ENCODE measurements around the gene LRRC53.

Gene LRRC53, protein sequence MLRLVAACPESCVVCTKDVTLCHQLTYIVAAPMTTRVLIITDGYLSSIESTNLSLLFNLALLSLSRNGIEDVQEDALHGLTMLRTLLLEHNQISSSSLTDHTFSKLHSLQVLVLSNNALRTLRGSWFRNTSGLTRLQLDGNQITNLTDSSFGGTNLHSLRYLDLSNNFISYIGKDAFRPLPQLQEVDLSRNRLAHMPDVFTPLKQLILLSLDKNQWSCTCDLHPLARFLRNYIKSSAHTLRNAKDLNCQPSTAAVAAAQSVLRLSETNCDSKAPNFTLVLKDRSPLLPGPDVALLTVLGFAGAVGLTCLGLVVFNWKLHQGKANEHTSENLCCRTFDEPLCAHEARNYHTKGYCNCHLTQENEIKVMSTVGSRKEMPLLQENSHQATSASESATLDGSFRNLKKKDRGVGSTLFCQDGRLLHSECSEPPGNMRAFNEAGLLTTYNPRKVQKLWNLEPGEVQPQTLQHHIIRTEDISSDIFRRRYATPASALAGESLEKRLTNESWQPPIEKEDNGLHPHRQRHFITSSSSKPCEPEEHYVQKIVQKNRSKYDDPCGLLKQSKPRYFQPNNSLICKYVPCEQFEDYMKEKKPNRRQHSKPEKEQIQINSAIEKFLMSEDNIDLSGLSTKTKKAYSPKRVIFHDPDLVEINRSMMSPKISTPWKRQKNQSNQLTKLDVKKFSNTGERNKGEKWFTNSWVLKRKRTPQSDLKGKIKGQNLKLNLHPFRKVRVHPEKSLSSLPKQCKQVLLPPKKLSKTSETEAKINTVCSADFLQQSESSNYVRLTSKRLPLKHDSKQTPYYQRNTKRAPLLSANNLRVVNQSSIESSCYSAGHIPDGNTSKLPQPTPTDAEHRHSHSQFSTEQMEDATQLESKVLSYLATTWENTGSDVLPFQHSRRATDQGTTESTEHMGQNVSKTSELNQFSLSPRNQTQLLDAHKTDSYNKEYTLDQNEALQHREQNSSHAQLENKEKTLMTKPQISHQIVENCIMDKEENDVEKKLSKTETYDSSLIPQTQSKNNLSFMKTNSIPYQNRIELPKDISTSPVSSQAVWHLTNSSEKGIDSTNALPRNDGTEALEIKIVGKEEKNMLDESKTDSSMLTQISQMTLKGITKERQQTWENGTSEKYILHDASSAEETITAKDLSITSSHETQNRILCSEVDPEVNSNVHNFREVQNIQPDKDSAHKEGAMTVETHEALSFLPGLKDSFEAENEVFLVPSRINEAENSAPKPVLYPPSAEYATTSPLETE

GRCh38 chr1:74512170-74512915 lies at the start of gene LRRC53:
Gene LRRC53, minus strand, starts transcription at chr1:74512611. Its CDS starts 29,262 bp downstream, at chr1:74483349.
- DNase-seq: no peak

- no peak for DNase-seq
Observed at GRCh38 chr1:74549932-74550331, 37.5 kb upstream of the LRRC53 start.

GRCh38 chr1:74548961-74549750 lies 36.7 kb upstream of the LRRC53 start:
- no peak for DNase-seq

GRCh38 chr1:74545821-74546220 lies 33.4 kb upstream of the LRRC53 start:
- DNase-seq: no peak

DNA sequence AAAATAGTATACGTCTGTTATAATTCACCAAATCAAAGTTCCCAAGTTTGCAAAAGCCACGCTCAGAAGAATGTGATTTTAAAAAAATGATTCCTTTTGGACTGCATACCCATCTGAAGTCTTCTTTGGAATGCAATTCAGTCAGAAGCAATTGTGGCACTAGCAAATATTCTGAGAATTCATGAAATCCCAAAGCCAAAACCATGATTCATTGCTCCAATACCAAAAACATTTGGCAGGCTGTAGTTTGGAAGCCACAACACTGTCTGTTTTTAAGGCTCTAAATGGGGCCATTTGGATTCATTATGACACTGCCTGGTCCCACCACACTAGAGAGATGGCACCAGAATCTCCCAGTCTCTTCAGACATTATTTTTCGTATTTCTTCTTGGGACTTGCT lies 21.8 kb upstream of the LRRC53 start:
- no peak for DNase-seq

DNA sequence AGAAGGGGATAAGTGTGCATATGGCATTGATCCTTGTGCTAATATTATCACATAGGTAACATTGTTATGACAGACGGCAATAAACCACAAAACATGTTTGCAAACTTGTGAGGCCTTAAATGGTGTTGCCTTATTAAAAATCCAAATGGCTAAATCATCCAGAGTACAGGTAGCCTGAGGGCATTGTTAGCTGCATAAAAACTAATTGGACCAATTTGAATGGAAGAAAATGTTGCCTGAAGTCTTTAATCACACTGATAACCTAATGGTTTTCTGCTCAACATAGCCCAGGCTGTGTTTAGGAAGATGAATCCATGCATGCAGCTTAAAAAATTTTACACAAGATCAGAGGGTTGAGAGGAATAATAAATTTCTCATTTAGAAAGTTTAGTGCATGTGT lies 19.4 kb upstream of the LRRC53 start:
- DNase-seq: no peak

DNA sequence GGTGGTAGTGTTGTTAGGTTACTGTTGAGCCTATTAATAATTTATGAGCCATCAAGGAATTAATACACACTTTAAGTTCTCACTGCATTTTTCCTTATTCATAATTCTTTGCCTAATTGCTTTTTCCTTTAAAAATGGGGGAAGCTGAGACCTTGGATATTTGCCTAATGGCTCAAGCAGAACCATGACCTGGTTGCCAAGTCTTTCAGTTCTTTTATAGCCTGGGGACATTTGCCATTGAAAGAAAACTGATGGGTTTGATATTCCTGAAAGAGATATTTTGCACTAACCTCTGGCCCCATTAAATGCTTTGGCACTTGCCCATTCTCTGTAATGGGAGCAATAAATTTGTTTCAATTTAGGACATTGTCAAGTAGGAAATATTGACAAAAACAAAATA lies 18.5 kb upstream of the LRRC53 start:
- DNase-seq: no peak

DNA sequence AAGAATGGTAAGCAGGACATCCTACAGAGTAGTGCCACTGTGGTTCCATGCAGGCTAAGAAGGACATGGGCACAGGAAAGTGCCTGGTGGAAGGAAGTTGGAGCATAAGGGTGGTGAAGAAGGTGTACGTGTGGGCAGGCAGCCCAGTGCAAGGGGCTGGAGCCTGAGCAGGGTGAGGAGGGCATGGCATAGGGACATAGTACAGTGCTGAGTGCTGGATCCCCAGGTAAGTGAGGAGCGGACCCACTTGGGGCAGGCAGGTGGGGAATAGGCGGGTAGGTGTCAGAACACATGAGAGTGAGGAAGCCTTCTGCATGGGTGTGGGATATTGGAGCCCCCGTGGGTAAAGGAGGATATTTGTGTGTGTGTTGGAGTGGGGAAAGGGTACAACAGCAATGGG lies 15.7 kb upstream of the LRRC53 start:
- no peak for DNase-seq

DNA sequence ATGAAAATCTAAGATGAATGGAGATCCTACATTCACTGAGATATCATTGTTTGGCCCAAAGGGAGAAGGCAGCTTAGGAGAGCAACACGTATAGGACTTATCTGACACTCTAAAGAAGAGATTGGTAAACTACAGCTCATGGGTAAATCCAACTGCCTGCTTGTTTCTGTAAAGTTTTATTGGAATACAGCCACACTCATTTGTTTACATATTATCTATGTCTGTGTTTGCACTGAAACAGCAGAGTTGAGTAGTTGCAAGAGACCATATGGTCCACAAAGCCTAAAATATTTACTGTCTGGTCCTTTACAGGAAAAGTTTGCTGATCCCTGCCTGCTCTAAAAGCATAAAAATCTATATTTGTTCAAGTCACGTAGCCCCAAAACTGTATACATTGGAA lies 14.3 kb upstream of the LRRC53 start:
- no peak for DNase-seq

GRCh38 chr1:74523873-74524480 lies 11.6 kb upstream of the LRRC53 start:
- no peak for DNase-seq

- no peak for DNase-seq
Observed at GRCh38 chr1:74522148-74522547, 9.7 kb upstream of the LRRC53 start.

GRCh38 chr1:74517599-74518051 lies 5.2 kb upstream of the LRRC53 start:
- DNase-seq: no peak

- no peak for DNase-seq
Observed at GRCh38 chr1:74513411-74514300, 1.2 kb upstream of the LRRC53 start.

DNA sequence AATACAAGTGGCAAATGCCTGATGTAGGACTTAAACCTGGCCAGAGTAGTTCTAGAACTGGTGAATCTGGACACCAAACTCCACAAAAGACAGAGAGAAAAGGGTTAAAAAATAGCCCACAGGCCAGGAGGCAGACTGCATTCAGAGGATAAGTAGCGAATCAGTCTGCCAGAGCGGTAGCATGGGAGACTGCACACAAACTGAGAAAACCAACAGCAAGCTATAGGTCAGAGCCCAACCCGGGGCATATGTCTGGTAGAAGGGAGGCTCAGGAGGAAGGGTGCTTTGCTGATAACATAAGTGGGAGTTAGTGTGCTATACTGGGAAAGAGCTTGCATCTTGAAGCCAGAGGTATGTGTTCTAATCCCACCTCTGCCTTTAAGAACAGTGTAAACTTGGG lies 4.0 kb downstream of the LRRC53 start:
- no peak for DNase-seq

GRCh38 chr1:74505928-74506710 lies 6.3 kb downstream of the LRRC53 start:
- DNase-seq: no peak

GRCh38 chr1:74504933-74505512 lies 7.4 kb downstream of the LRRC53 start:
- no peak for DNase-seq

DNA sequence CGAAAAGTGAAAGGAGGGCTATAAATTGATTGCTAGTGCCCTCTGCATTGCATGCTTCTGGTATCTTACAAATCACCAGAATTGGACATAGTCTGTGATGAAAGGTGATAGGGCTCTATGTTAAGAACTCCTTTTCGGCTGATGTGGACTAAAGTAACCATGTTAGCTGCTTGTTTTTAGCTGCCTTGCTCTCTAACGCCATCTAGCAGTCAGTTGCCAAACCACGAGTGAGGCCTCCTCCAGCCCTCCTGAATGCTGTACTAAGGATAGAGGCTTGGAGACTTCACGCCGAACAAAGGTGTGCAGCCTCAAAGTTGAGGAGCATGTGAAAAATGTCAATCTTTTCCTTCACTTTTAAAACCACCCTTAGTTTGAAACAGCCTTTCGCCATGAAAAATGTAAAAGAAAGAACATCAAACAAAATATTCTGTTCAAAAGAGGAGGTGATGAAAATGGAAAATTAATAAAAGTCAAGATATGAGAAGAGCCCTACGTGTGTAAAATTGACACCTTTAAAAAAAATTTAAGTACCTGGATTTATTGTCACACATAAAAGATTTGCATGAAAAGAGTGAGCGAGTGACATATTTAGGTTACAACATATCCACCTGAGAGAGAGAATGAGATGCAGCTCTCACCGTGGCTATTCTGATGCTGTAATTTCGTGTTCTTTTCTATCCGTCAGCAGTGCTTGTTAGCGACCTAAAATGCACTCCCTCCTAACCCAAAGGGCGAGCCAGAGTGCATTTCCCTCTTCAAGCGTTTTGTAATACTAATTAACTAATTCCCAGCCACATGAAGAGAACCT lies 8.1 kb downstream of the LRRC53 start:
- DNase-seq: no peak

GRCh38 chr1:74502858-74503257 lies 9.6 kb downstream of the LRRC53 start:
- no peak for DNase-seq
